HUES6 (cell line): ENCODE results near the gene IDH3G.

Experiments used
- H3K27ac ChIP-seq: 2 replicates; pipeline ENCODE4 v1.7.0; 2013; ENCODE audit warnings: low read depth, mild to moderate bottlenecking, low read length, inconsistent platforms
- H3K27me3 ChIP-seq: 2 replicates; pipeline ENCODE4 v1.6.1; 2013; ENCODE audit warnings: low read length; ENCODE audit not compliant: control insufficient read depth, insufficient read depth
- H3K36me3 ChIP-seq: 2 replicates; pipeline ENCODE4 v1.6.1; 2013; ENCODE audit warnings: low read length; ENCODE audit not compliant: control insufficient read depth, insufficient read depth
- H3K4me1 ChIP-seq: 2 replicates; pipeline ENCODE4 v1.6.1; 2013; ENCODE audit warnings: low read length; ENCODE audit not compliant: control insufficient read depth, insufficient read depth
- H3K4me3 ChIP-seq: 2 replicates; pipeline ENCODE4 v1.5.1; 2013; ENCODE audit warnings: low read depth, low read length
- H3K9ac ChIP-seq: one replicate; pipeline ENCODE4 v1.6.1; 2013; ENCODE audit warnings: mild to moderate bottlenecking, low read length
- H3K9me3 ChIP-seq: 2 replicates; pipeline ENCODE4 v1.6.1; 2013; ENCODE audit warnings: low read depth, low read length; ENCODE audit not compliant: control insufficient read depth, insufficient read depth

IDH3G gene

DNA sequence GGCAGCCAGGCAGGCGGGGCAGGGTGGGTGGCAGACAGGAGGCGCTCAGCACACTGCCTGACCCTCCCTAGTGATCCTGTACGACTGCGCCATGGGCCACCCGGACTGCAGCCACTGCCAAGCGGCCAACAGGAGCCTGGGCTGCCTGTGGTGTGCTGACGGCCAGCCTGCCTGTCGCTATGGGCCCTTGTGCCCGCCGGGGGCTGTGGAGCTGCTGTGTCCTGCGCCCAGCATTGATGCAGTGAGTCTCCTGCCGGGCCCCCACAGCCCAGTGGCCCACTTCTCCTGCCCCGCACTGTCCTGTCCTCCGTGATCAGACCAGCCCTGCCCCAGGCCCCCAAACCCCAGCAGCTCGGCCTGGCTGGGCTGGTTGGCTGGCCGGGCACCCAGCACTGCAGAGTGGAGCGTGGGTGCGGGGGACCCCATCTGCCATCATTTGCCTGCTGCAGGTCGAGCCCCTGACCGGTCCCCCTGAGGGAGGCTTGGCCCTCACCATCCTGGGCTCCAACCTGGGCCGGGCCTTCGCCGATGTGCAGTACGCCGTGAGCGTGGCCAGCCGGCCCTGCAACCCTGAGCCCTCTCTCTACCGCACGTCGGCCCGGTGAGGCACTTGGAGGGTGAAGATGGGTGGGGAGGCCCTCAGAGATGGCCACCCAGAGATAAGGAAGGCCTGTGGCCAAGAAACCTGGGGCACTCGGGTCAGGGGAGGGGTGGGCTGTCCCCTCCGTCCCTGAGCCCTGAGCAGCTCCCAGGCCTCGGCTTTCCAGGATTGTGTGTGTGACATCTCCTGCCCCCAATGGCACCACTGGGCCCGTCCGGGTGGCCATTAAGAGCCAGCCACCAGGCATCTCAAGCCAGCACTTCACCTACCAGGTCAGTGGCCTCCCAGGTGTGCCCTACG is 22.5 kb downstream of the IDH3G start:
- Histone ChIP-seq H3K27ac (no peak overlapping the region), H3K4me1 (peaks cover 5% of the 10 kb centered on the region; the same call in 1 of the 2 replicates), H3K4me3 (no peak overlapping the region), H3K9ac (no peak overlapping the region), H3K27me3 (no peaks in the 10 kb centered on the region), H3K36me3 (no peaks in the 10 kb centered on the region), H3K9me3 (peaks cover 42% of the 10 kb centered on the region; the same call in 1 of the 2 replicates)

DNA sequence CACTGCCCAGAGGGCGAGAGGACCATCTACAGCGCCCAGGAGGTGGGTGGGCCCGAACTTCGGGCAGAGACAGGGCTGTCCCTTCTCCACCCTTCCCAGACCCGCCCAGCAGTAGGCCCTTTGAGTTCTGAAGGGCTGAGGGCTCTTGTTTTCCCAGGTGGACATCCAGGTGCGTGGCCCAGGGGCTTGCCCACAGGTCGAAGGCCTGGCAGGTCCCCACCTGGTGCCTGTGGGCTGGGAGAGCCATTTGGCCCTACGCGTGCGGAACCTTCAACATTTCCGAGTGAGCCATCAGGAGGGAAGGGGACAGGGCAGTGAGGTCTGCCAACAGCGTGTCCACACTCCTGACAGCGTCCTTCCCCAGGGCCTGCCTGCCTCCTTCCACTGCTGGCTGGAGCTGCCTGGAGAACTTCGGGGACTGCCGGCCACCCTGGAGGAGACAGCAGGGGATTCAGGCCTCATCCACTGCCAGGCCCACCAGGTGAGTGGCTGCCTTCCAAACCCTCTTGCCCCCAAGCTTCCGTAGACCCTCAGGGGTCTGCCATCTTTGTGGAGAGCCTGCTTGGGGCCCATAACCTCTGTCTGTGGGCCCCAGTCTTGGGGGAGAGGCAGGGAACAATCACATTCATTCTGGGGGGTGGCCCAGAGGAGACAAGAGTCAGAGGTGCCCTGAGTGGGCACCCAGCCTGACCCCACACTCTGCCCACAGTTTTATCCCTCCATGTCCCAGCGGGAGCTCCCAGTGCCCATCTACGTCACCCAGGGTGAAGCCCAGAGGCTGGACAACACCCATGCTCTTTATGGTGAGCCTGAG is 23.4 kb downstream of the IDH3G start:
- Histone ChIP-seq H3K27me3 (no peaks in the 10 kb centered on the region), H3K4me3 (no peak overlapping the region), H3K9me3 (peaks cover 41% of the 10 kb centered on the region; the same call in 1 of the 2 replicates), H3K4me1 (peaks cover 14% of the 10 kb centered on the region), H3K36me3 (no peaks in the 10 kb centered on the region), H3K9ac (no peak overlapping the region), H3K27ac (no peak overlapping the region)

DNA sequence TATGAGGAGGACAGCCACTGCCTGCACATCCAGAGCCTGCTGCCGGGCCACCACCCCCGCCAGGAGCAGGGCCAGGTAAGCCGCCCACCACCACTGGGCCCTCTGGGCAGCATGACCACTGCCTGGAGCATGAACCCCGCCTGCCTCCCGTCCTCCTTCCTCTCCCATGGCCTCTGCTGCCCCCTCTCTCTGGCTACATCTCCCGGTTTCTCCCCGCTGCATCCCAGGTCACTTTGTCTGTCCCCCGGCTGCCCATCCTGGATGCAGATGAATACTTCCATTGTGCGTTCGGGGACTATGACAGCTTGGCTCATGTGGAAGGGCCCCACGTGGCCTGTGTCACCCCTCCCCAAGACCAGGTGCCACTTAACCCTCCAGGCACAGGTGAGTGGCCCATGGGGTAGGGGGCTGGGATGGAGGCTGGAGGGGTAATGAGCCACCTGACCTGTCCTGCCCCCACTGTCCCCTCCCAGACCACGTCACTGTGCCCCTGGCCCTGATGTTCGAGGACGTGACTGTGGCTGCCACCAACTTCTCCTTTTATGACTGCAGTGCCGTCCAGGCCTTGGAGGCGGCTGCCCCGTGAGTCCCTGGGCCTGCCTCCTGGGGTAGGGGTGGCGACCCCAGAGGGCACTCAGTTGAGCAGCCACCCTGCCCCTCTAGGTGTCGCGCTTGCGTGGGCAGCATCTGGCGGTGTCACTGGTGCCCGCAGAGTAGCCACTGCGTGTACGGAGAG is 24.1 kb downstream of the IDH3G start:
- H3K9me3 ChIP-seq: peaks cover 39% of the 10 kb centered on the region; the same call in 1 of the 2 replicates
- no peak overlapping the region for H3K9ac ChIP-seq
- H3K36me3 ChIP-seq: no peaks in the 10 kb centered on the region
- H3K27ac ChIP-seq: no peak overlapping the region
- H3K4me1 ChIP-seq: peaks cover 20% of the 10 kb centered on the region
- H3K4me3 ChIP-seq: no peak overlapping the region
- H3K27me3 ChIP-seq: no peaks in the 10 kb centered on the region

DNA sequence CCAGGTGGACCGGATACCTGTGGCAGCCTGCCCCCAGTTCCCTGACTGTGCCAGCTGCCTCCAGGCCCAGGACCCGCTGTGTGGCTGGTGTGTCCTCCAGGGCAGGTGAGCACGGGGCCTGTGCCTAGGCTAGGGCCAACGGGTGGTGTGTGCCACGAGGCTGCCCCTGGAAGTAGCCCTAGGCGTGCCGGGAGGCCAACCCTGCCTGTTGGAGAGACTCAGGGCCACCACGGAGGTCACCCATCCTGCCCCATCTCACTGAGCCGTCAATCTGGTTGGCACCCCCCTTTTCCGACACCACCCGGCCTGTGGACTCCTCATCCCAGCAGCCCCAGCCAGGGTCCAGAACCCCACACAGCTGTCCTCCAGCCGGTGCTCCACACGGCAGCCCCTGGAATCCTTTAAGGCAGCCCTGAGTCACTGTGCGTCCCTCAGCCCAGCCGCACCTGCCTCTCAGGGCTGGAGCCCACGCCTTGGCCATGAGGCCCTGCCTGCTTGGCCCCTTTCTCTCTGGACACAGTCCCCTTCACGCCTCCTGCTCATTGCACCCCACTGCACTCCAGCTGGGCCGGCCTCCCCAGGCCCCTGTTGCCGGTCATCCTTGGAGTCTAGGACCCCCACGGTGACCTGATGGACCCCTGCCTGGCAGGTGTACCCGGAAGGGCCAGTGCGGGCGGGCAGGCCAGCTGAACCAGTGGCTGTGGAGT is 24.9 kb downstream of the IDH3G start:
- H3K27me3 ChIP-seq: no peaks in the 10 kb centered on the region
- H3K9ac ChIP-seq: no peak overlapping the region
- no peak overlapping the region for H3K4me3 ChIP-seq
- no peaks in the 10 kb centered on the region for H3K36me3 ChIP-seq
- H3K4me1 ChIP-seq: peaks cover 26% of the 10 kb centered on the region
- no peak overlapping the region for H3K27ac ChIP-seq
- peaks cover 39% of the 10 kb centered on the region; the same call in 1 of the 2 replicates for H3K9me3 ChIP-seq

DNA sequence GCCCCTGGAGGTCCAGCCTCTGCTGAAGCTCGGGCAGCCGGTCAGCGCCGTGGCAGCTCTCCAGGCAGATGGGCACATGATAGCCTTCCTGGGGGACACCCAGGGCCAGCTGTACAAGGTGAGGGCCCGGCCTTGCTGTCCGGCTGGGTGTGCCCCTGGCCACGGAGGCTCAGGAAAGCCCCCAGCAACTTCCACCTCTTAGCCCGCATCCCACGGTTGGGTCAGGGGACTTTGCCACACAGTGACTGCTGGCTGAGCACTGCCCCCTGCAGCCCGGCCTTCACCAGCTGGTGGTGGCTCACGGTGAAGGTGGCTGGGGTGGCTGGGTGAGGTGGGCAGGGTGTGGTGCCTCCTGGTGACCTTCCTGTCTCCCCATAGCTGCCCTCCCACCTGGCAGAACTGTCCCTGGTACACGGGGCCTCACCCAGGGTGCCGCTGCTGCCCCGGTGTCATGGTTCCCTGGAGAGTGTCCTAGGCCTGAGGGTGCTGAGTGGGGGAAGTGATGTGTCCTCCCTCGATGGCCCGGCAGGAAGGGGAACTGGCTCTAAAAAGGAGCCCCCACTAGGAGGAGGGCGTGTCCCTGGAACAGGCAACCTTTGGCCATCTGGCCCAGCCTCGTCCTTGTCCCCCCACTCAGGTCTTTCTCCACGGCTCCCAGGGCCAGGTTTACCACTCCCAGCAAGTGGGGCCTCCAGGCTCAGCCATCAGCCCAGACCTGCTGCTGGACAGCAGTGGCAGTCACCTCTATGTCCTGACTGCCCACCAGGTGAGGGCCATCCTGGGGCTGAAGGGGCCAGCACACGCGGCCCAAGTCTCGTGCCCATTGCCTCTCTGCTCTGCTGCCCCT is 25.6 kb downstream of the IDH3G start:
- Histone ChIP-seq H3K27me3 (no peaks in the 10 kb centered on the region), H3K27ac (no peak overlapping the region), H3K4me1 (peaks cover 30% of the 10 kb centered on the region), H3K36me3 (no peaks in the 10 kb centered on the region), H3K9ac (no peak overlapping the region), H3K9me3 (peaks cover 35% of the 10 kb centered on the region; the same call in 1 of the 2 replicates), H3K4me3 (no peak overlapping the region)

DNA sequence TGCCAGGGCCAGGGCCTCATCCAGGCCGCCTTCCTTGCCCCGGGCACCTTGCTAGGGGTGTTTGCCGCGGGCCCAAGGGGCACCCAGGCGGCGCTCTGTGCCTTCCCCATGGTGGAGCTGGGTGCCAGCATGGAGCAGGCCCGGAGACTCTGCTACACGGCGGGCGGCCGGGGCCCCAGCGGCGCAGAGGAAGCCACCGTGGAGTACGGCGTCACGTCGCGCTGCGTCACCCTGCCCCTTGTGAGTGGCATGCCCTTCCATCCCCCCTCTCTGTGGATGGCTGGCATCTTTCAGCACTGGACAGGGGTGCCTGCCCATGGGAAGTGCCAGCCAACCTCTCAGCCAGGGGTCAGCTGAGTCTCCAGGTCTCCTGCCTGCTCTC is 26.5 kb downstream of the IDH3G start:
- Histone ChIP-seq H3K9me3 (peaks cover 32% of the 10 kb centered on the region; the same call in 1 of the 2 replicates), H3K27ac (no peak overlapping the region)

DNA sequence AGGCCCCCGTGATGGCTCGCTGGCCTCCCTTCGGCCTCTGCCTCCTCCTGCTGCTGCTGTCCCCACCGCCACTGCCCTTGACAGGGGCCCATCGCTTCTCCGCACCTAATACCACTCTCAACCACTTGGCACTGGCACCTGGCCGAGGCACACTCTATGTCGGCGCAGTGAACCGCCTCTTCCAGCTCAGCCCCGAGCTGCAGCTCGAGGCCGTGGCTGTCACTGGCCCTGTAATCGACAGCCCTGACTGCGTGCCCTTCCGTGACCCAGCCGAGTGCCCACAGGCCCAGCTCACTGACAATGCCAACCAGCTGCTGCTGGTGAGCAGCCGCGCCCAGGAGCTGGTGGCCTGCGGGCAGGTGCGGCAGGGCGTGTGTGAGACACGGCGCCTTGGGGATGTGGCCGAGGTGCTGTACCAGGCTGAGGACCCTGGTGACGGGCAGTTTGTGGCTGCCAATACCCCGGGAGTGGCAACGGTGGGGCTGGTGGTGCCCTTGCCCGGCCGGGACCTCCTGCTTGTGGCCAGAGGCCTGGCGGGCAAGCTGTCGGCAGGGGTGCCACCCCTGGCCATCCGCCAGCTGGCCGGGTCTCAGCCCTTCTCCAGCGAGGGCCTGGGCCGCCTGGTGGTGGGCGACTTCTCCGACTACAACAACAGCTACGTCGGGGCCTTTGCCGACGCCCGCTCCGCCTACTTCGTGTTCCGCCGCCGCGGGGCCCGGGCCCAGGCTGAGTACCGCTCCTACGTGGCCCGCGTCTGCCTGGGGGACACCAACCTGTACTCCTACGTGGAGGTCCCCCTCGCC is 27.1 kb downstream of the IDH3G start:
- Histone ChIP-seq H3K27ac (no peak overlapping the region), H3K36me3 (no peaks in the 10 kb centered on the region), H3K27me3 (no peaks in the 10 kb centered on the region), H3K4me3 (no peak overlapping the region), H3K4me1 (peaks cover 30% of the 10 kb centered on the region), H3K9ac (no peak overlapping the region), H3K9me3 (peaks cover 29% of the 10 kb centered on the region; the same call in 1 of the 2 replicates)

More for the DNA sequence above, 26.5 kb downstream of the IDH3G start:
- H3K4me1 ChIP-seq: peaks cover 30% of the 10 kb centered on the region
- H3K4me3 ChIP-seq: no peak overlapping the region
- H3K27me3 ChIP-seq: no peaks in the 10 kb centered on the region
- no peak overlapping the region for H3K9ac ChIP-seq
- no peaks in the 10 kb centered on the region for H3K36me3 ChIP-seq

DNA sequence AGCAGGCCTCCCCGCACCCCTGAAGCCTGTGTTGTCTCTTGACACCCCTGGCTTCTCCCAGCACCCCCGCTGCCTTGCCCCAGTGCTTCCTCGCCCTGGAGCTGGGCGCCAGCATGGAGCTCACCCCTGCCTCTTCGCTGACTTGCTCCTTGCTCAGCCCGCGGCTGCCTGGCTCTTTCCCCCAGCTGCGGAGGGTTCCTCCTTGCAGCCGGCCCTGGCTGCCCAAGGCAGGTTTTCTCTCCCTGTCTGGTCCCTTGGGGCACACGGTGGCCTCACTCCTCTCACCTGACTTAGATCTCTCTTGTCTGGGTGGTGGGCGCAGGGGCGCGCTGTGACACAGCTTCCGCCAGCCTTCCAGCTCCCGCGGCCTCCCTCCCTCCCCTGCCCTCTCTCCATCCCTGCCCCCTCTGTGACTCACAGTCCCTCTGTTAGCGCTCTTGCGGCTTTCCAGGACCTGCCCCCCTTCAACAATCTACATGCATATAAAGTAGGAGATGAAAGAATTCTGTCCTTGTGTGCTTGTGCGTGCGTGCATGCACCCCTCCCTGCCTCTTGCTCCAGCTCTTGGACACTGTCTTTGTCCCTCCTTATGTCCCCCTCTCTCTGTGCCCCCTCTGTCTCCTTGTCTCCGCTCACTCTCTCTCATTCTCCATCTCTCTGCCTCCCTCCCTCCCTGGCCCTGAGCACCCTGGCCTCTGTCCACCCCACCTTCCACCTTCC is 27.9 kb downstream of the IDH3G start:
- H3K9ac ChIP-seq: peak overlapping the region; percentile 53
- no peaks in the 10 kb centered on the region for H3K36me3 ChIP-seq
- H3K27me3 ChIP-seq: no peaks in the 10 kb centered on the region
- H3K4me1 ChIP-seq: peaks cover 30% of the 10 kb centered on the region
- H3K9me3 ChIP-seq: peaks cover 32% of the 10 kb centered on the region; the same call in 1 of the 2 replicates
- H3K4me3 ChIP-seq: peak overlapping the region; percentile 39; the same call in 1 of the 2 replicates
- H3K27ac ChIP-seq: no peak overlapping the region; the same call in 1 of the 2 replicates
